Liver (tissue), 9 donors: Measurements from ENCODE around the gene ELP4. TPM values are rescaled to one million over a fixed set of nuclear protein-coding genes. Genes with fewer than 3 reads are reported as not detected.

Experiments used
- DNase-seq: peaks from one replicate; pipeline ENCODE4 v3.0.0-alpha.2; 2017; ENCODE audit warnings: low spot score
- H3K27ac ChIP-seq, 2 donors: one replicate each; pipeline ENCODE4 v1.7.0; 2013; ENCODE audit warnings: inconsistent platforms in 2 of 2, low read length in 2 of 2, control low read depth in 1 of 2, low read depth in 1 of 2, mild to moderate bottlenecking in 1 of 2
- H3K27me3 ChIP-seq, 4 donors: one replicate each; pipeline versions ENCODE4 v1.6.1 to v1.7.0; 2013; ENCODE audit warnings: low read length in 3 of 4, inconsistent platforms in 1 of 4, mild to moderate bottlenecking in 1 of 4, moderate library complexity in 1 of 4; ENCODE audit not compliant: control insufficient read depth in 4 of 4, insufficient read depth in 4 of 4
- H3K36me3 ChIP-seq, 4 donors: one replicate each; pipeline versions ENCODE4 v1.6.1 to v1.7.0; 2013; ENCODE audit warnings: low read length in 3 of 4, mild to moderate bottlenecking in 3 of 4, low read depth in 1 of 4, moderate library complexity in 1 of 4; ENCODE audit not compliant: control insufficient read depth in 4 of 4, insufficient read depth in 3 of 4
- H3K4me1 ChIP-seq, 4 donors: one replicate each; pipeline versions ENCODE4 v1.6.1 to v1.7.0; 2013; ENCODE audit warnings: low read length in 3 of 4, mild to moderate bottlenecking in 3 of 4, moderate library complexity in 1 of 4; ENCODE audit not compliant: control insufficient read depth in 4 of 4, insufficient read depth in 4 of 4
- H3K4me3 ChIP-seq, 3 donors: one replicate each; pipeline versions ENCODE4 v1.6.1 to v1.7.0; 2013; ENCODE audit warnings: low read length in 3 of 3, control low read depth in 1 of 3, low read depth in 1 of 3, mild to moderate bottlenecking in 1 of 3
- H3K9ac ChIP-seq, 2 donors: one replicate each; pipeline ENCODE4 v1.7.0; 2013; ENCODE audit warnings: low read length in 2 of 2, mild to moderate bottlenecking in 2 of 2, moderate library complexity in 2 of 2, control low read depth in 1 of 2, low read depth in 1 of 2
- H3K9me3 ChIP-seq, 4 donors: one replicate each; pipeline versions ENCODE4 v1.6.1 to v1.7.0; 2013; ENCODE audit warnings: low read length in 3 of 4; ENCODE audit not compliant: control insufficient read depth in 4 of 4
- ATF3 ChIP-seq: IDR thresholded peaks from 2 replicates; pipeline ENCODE4 v1.6.1; 2016; ENCODE audit warnings: antibody characterized with exemption
- EGR1 ChIP-seq, 2 donors: IDR thresholded peaks; 2 replicates each; pipeline ENCODE4 v1.6.1; 2016 to 2018; ENCODE audit warnings: antibody characterized with exemption in 2 of 2, low read depth in 2 of 2
- FOXA2 ChIP-seq: IDR thresholded peaks from 2 replicates; pipeline ENCODE4 v1.6.1; 2016; ENCODE audit warnings: antibody characterized with exemption
- GABPA ChIP-seq, 2 donors: IDR thresholded peaks in 1 of 2; conservative IDR thresholded peaks in 1 of 2; 2 replicates each; pipeline ENCODE4 v1.6.1; 2016; ENCODE audit warnings: antibody characterized with exemption in 2 of 2, mild to moderate bottlenecking in 1 of 2, moderate library complexity in 1 of 2
- HNF4G ChIP-seq: IDR thresholded peaks from 2 replicates; pipeline ENCODE4 v1.6.1; 2016; ENCODE audit warnings: antibody characterized with exemption
- JUND ChIP-seq, 2 donors: IDR thresholded peaks; 2 replicates each; pipeline ENCODE4 v1.6.1; 2016; ENCODE audit warnings: antibody characterized with exemption in 2 of 2
- MAX ChIP-seq: IDR thresholded peaks from 2 replicates; pipeline ENCODE4 v1.6.1; 2016; ENCODE audit warnings: antibody characterized with exemption
- NR2F2 ChIP-seq: IDR thresholded peaks from 2 replicates; pipeline ENCODE4 v1.6.1; 2016; ENCODE audit warnings: antibody characterized with exemption
- RAD21 ChIP-seq, 2 donors: IDR thresholded peaks; 2 replicates each; pipeline ENCODE4 v1.6.1; 2016; ENCODE audit warnings: antibody characterized with exemption in 2 of 2, mild to moderate bottlenecking in 2 of 2
- REST ChIP-seq: IDR thresholded peaks from 2 replicates; pipeline ENCODE4 v1.6.1; 2016; ENCODE audit warnings: antibody characterized with exemption, mild to moderate bottlenecking
- SP1 ChIP-seq: IDR thresholded peaks from 2 replicates; pipeline ENCODE4 v1.6.1; 2018; ENCODE audit warnings: antibody characterized with exemption, mild to moderate bottlenecking
- TAF1 ChIP-seq: conservative IDR thresholded peaks from 2 replicates; pipeline ENCODE4 v1.6.1; 2016; ENCODE audit warnings: antibody characterized with exemption, mild to moderate bottlenecking
- WGBS: extraction: QIAGEN DNeasy Blood & Tissue Kit; methylation state at CpG from one replicate; pipeline ENCODE4 v1.1.7; 2013; 5-methylcytosine and 5-hydroxymethylcytosine counted together
- polyA plus RNA-seq, 2 donors: library from polyadenylated mRNA; stranded (reverse) in 1 of 2; unstranded in 1 of 2; fragments of 200-250 nt in 1 of 2; fragments of >200 nt in 1 of 2; fragmentation: Nextera tagmentation in 1 of 2; extraction: Ambion mirVana in 1 of 2; gene quantifications; one replicate each; pipeline versions ENCODE4 v1.2.1 to v1.2.3, GENCODE V29; 2013 to 2015
- total RNA-seq, 2 donors: library from RNA; depleted of rRNA; stranded (reverse); fragments of >200 nt; gene quantifications; one replicate each; pipeline ENCODE4 v1.2.3, GENCODE V29; 2014
- donor health status: healthy.
- donor health status: healthy.
- donor health status: healthy.
- donor health status: healthy.
- donor health status: healthy.

Gene ELP4
- total and polyA plus RNA-seq, 4 donors, result 6.0 to 18.8 (median 12.5) TPM

- H3K36me3 ChIP-seq, result no peaks in the 10 kb centered on the region
- DNase-seq, result no peak
- H3K4me3 ChIP-seq, result no peak overlapping the region
- peaks cover 6 to 19% (median 13%) of the 10 kb centered on the region in 4 donors for H3K4me1 ChIP-seq
- no peak overlapping the region for H3K9ac ChIP-seq
- 9% methylated on average over 13 of the region's 13 CpGs for WGBS
- peaks cover 7 to 59% (median 37%) of the 10 kb centered on the region in 4 donors for H3K27me3 ChIP-seq
- no peak overlapping the region for H3K27ac ChIP-seq
- TF ChIP-seq MAX, result no peak
- TF ChIP-seq RAD21 (IDR thresholded peaks at IDR 0.05), result no peak
- no peak for TF ChIP-seq REST
- no peak for TF ChIP-seq SP1
- no peak for TF ChIP-seq ATF3
- no peak for TF ChIP-seq EGR1 (IDR thresholded peaks at IDR 0.05; ENCODE audit: low read depth in 2 of 2)
- TF ChIP-seq HNF4G, result no peak
- TF ChIP-seq GABPA (IDR thresholded peaks at IDR 0.05 in 1 of 2, conservative IDR thresholded peaks at IDR 0.05 in 1 of 2), result no peak
- TF ChIP-seq TAF1, result no peak
- no peak for TF ChIP-seq NR2F2
- no peak for TF ChIP-seq JUND (IDR thresholded peaks at IDR 0.05)
- TF ChIP-seq FOXA2, result no peak
- peaks cover 0 to 8% (median 0%) of the 10 kb centered on the region in 4 donors for H3K9me3 ChIP-seq
These were observed 294.3 kb downstream of the ELP4 start for GRCh38 chr11:31803813-31804311.

GRCh38 chr11:31804312-31805036 is 294.9 kb downstream of the ELP4 start:
- Histone ChIP-seq H3K4me3 (no peak overlapping the region), H3K27me3 (peaks cover 7 to 58% (median 41%) of the 10 kb centered on the region in 4 donors), H3K36me3 (no peaks in the 10 kb centered on the region), H3K9ac (no peak overlapping the region), H3K27ac (no peak overlapping the region), H3K9me3 (peaks cover 0 to 7% (median 0%) of the 10 kb centered on the region in 4 donors), H3K4me1 (peaks cover 5 to 14% (median 10%) of the 10 kb centered on the region in 4 donors)
- TF ChIP-seq TAF1, result no peak
- no peak for TF ChIP-seq EGR1 (IDR thresholded peaks at IDR 0.05; ENCODE audit: low read depth in 2 of 2)
- TF ChIP-seq HNF4G, result no peak
- no peak for TF ChIP-seq ATF3
- TF ChIP-seq JUND (IDR thresholded peaks at IDR 0.05), result no peak
- DNase-seq, result peak; percentile 30
- WGBS, result 5% methylated on average over 41 of the region's 41 CpGs
